ENCODE results near the gene RPL14.
A peak's percentile ranks its signal among the peaks of the same experiment; 100 is the strongest.

Gene RPL14

DNA sequence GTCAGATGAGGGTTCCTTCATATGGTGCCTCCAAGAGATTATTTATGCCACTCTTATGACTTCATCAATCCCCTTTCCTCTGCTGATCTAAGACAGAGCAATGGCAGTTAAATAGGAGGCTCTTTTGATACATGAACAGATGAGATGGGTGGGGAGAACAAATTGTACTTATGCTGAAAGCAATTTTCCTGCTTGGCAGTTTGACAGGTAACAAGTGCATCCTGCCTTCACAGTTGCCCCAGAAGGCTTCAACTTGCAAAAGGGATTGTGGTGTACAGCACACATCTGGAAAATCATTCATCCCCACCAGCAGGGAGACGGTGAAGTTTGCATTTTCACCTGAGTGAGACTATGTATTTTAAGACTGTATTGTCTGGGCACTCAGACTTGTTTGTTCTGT lies 42.9 kb upstream of the RPL14 start:
- no peak for ATAC-seq

DNA sequence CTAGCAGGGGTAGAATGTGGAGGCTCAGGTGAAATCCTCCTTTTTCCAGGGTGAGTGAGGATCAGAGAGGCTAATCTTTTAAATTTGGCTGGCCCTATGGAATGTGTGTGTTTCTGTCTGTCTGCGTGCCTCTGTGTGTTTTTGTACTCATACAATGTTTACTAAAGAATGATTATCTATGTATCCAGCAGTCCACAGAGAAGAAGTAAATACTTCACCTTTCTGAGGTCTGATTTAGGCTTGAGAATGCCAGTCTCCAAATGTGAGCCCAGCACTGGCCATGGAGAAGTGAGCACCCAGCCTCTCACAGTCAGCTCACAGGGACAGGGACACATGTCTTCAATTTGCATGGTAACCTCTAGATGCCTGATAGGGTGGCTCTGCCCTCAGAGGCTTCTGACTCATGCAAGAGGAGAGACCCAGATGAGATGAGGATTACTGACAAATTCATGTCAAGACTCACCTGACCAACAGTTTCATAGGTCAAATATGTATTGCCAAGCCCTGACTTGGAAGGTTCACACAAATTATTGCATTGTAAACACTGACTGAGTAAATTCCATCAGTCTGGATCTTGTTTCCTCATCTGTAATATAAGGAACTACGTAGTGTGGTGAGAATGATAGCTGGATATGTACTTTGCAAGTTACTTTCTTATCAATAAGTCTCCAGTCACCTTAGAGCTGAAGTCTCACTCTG lies 39.1 kb upstream of the RPL14 start:
- TF ChIP-seq, protein P1, sequence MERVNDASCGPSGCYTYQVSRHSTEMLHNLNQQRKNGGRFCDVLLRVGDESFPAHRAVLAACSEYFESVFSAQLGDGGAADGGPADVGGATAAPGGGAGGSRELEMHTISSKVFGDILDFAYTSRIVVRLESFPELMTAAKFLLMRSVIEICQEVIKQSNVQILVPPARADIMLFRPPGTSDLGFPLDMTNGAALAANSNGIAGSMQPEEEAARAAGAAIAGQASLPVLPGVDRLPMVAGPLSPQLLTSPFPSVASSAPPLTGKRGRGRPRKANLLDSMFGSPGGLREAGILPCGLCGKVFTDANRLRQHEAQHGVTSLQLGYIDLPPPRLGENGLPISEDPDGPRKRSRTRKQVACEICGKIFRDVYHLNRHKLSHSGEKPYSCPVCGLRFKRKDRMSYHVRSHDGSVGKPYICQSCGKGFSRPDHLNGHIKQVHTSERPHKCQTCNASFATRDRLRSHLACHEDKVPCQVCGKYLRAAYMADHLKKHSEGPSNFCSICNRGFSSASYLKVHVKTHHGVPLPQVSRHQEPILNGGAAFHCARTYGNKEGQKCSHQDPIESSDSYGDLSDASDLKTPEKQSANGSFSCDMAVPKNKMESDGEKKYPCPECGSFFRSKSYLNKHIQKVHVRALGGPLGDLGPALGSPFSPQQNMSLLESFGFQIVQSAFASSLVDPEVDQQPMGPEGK (CRISPR knock-in tag; IDR thresholded peaks at IDR 0.05; ENCODE audit: borderline replicate concordance) = no peak
- no peak for TF ChIP-seq OSR1 (CRISPR knock-in tag; IDR thresholded peaks at IDR 0.05)
- TF ChIP-seq, protein P2, sequence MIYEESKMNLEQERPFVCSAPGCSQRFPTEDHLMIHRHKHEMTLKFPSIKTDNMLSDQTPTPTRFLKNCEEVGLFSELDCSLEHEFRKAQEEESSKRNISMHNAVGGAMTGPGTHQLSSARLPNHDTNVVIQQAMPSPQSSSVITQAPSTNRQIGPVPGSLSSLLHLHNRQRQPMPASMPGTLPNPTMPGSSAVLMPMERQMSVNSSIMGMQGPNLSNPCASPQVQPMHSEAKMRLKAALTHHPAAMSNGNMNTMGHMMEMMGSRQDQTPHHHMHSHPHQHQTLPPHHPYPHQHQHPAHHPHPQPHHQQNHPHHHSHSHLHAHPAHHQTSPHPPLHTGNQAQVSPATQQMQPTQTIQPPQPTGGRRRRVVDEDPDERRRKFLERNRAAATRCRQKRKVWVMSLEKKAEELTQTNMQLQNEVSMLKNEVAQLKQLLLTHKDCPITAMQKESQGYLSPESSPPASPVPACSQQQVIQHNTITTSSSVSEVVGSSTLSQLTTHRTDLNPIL (CRISPR knock-in tag; IDR thresholded peaks at IDR 0.05; ENCODE audit: low read depth) = no peak
- TF ChIP-seq PPARA (CRISPR knock-in tag; IDR thresholded peaks at IDR 0.05; ENCODE audit: borderline replicate concordance) = no peak
- TF ChIP-seq GLIS3 (CRISPR knock-in tag; IDR thresholded peaks at IDR 0.05) = no peak
- no peak for TF ChIP-seq ZNF565 (CRISPR knock-in tag; conservative IDR thresholded peaks at IDR 0.05; ENCODE audit: low read depth)
- TF ChIP-seq, protein P3, sequence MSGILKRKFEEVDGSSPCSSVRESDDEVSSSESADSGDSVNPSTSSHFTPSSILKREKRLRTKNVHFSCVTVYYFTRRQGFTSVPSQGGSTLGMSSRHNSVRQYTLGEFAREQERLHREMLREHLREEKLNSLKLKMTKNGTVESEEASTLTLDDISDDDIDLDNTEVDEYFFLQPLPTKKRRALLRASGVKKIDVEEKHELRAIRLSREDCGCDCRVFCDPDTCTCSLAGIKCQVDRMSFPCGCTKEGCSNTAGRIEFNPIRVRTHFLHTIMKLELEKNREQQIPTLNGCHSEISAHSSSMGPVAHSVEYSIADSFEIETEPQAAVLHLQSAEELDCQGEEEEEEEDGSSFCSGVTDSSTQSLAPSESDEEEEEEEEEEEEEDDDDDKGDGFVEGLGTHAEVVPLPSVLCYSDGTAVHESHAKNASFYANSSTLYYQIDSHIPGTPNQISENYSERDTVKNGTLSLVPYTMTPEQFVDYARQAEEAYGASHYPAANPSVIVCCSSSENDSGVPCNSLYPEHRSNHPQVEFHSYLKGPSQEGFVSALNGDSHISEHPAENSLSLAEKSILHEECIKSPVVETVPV (CRISPR knock-in tag; IDR thresholded peaks at IDR 0.05) = no peak
- TF ChIP-seq TCF4 (CRISPR knock-in tag; IDR thresholded peaks at IDR 0.05; ENCODE audit: borderline replicate concordance) = peak; percentile 68
- ATAC-seq = peak; percentile 36; the same call in 1 of the 3 replicates

More for the DNA sequence above, 42.9 kb upstream of the RPL14 start:
- TF ChIP-seq TCF4 (CRISPR knock-in tag; IDR thresholded peaks at IDR 0.05; ENCODE audit: borderline replicate concordance) (no peak), ESRRG (CRISPR knock-in tag; IDR thresholded peaks at IDR 0.05) (no peak), ZC3H10 (CRISPR knock-in tag; IDR thresholded peaks at IDR 0.05) (no peak), ARNTL (CRISPR knock-in tag; IDR thresholded peaks at IDR 0.05; ENCODE audit: borderline replicate concordance, low read depth) (no peak)
- TF ChIP-seq, protein P4, sequence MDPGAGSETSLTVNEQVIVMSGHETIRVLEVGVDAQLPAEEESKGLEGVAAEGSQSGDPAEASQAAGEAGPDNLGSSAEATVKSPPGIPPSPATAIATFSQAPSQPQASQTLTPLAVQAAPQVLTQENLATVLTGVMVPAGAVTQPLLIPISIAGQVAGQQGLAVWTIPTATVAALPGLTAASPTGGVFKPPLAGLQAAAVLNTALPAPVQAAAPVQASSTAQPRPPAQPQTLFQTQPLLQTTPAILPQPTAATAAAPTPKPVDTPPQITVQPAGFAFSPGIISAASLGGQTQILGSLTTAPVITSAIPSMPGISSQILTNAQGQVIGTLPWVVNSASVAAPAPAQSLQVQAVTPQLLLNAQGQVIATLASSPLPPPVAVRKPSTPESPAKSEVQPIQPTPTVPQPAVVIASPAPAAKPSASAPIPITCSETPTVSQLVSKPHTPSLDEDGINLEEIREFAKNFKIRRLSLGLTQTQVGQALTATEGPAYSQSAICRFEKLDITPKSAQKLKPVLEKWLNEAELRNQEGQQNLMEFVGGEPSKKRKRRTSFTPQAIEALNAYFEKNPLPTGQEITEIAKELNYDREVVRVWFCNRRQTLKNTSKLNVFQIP (CRISPR knock-in tag; IDR thresholded peaks at IDR 0.05; ENCODE audit: borderline replicate concordance, low read depth) = no peak

DNA sequence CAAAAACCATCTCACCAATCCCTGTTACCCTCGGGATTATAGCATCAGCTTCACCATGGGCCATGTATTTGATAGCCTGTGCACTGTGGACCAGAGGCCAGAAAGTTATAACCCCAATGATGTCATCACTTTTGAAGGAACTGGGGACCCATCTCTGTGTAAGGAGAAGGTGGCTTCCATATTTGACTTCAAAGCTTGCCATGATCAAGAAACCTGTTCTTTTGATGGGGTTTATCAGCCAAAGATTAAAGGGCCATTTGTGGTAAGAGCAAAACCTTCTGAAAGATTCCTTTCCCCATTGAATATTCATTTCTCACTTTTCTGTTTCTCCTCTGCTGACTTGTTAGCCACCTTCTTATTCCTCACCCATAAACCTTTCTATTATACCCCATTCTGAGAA lies 34.3 kb upstream of the RPL14 start:
- TF ChIP-seq ZFP30 (CRISPR knock-in tag; IDR thresholded peaks at IDR 0.05) (no peak), TOX (CRISPR knock-in tag; IDR thresholded peaks at IDR 0.05; ENCODE audit: borderline replicate concordance) (no peak), CSDC2 (CRISPR knock-in tag; IDR thresholded peaks at IDR 0.05) (no peak), ISL1 (CRISPR knock-in tag; IDR thresholded peaks at IDR 0.05) (no peak), ARNTL (CRISPR knock-in tag; IDR thresholded peaks at IDR 0.05; ENCODE audit: borderline replicate concordance, low read depth) (no peak), PPARA (CRISPR knock-in tag; IDR thresholded peaks at IDR 0.05; ENCODE audit: borderline replicate concordance) (no peak), RARB (CRISPR knock-in tag; IDR thresholded peaks at IDR 0.05) (no peak), ZNF565 (CRISPR knock-in tag; conservative IDR thresholded peaks at IDR 0.05; ENCODE audit: low read depth) (no peak), ZNF8 (CRISPR knock-in tag; IDR thresholded peaks at IDR 0.05) (no peak), TCF4 (CRISPR knock-in tag; IDR thresholded peaks at IDR 0.05; ENCODE audit: borderline replicate concordance) (no peak), ZNF70 (CRISPR knock-in tag; IDR thresholded peaks at IDR 0.05) (no peak), ZC3H10 (CRISPR knock-in tag; IDR thresholded peaks at IDR 0.05) (no peak), ZFP3 (CRISPR knock-in tag; IDR thresholded peaks at IDR 0.05) (no peak), ESRRG (CRISPR knock-in tag; IDR thresholded peaks at IDR 0.05) (no peak), BACH2 (CRISPR knock-in tag; IDR thresholded peaks at IDR 0.05; ENCODE audit: borderline replicate concordance) (no peak), OSR1 (CRISPR knock-in tag; IDR thresholded peaks at IDR 0.05) (no peak), SNAI2 (CRISPR knock-in tag; IDR thresholded peaks at IDR 0.05) (no peak)
- TF ChIP-seq, protein P1 (CRISPR knock-in tag; IDR thresholded peaks at IDR 0.05; ENCODE audit: borderline replicate concordance) = no peak
- TF ChIP-seq, protein P4 (CRISPR knock-in tag; IDR thresholded peaks at IDR 0.05; ENCODE audit: borderline replicate concordance, low read depth) = no peak
- TF ChIP-seq, protein P3 (CRISPR knock-in tag; IDR thresholded peaks at IDR 0.05) = no peak
- no peak for ATAC-seq

Measured in SK-N-SH treated with all-trans-retinoic acid at 6 μM for 48 hours (cell line).